AG10803 (cell line): ENCODE data around the gene NAT8.
A peak's percentile ranks its signal among the peaks of the same experiment; 100 is the strongest.
"Not testable (repeated sequence)": the region's sequence is repeated elsewhere in the genome, so short reads cannot be mapped to it uniquely, and the experiment has no call there.

Experiments
- DNase-seq: peaks from one replicate; pipeline ENCODE4 v3.0.0; 2010; ENCODE audit warnings: low read depth
- H3K4me3 ChIP-seq: 2 replicates; pipeline ENCODE4 v1.5.1; 2011; ENCODE audit warnings: mild to moderate bottlenecking, low read length, control low read depth
- CTCF ChIP-seq: conservative IDR thresholded peaks from 2 replicates; pipeline ENCODE4 v1.5.1; 2011; ENCODE audit warnings: mild to moderate bottlenecking, low read length, control low read depth, inconsistent platforms

The NAT8 gene

GRCh38 chr2:73611193-73611592, 31.0 kb downstream of the NAT8 start:
- no peak for DNase-seq
- H3K4me3 ChIP-seq = no peak overlapping the region
- no peak for TF ChIP-seq CTCF

- no peak for TF ChIP-seq CTCF
- no peak overlapping the region for H3K4me3 ChIP-seq
- no peak for DNase-seq
Measured at GRCh38 chr2:73610111-73610510, 32.1 kb downstream of the NAT8 start.

- not testable (repeated sequence) for DNase-seq, H3K4me3 ChIP-seq
Measured at GRCh38 chr2:73604589-73604988, 37.6 kb downstream of the NAT8 start.

- peak; percentile 30 for DNase-seq
Measured at GRCh38 chr2:73603099-73603588, 39.1 kb downstream of the NAT8 start.

GRCh38 chr2:73601780-73602179, 40.4 kb downstream of the NAT8 start:
- DNase-seq = no peak
- no peak overlapping the region for H3K4me3 ChIP-seq
- no peak for TF ChIP-seq CTCF

More at GRCh38 chr2:73603099-73603588, 39.1 kb downstream of the NAT8 start:
- not testable (repeated sequence) for H3K4me3 ChIP-seq

GRCh38 chr2:73594251-73594650, 48.0 kb downstream of the NAT8 start:
- TF ChIP-seq CTCF = no peak

GRCh38 chr2:73593680-73594079, 48.5 kb downstream of the NAT8 start:
- DNase-seq = no peak
- no peak for TF ChIP-seq CTCF
- no peak overlapping the region for H3K4me3 ChIP-seq

More at GRCh38 chr2:73594251-73594650, 48.0 kb downstream of the NAT8 start:
- no peak for DNase-seq
- no peak overlapping the region for H3K4me3 ChIP-seq
